GM19193 (cell line): ENCODE results near the gene MCHR2.

ENCODE experiments used
- POLR2A ChIP-seq: IDR thresholded peaks from 4 replicates; pipeline ENCODE4 v1.6.1; 2011; ENCODE audit not compliant: insufficient read depth, insufficient read length; ENCODE audit errors: extremely low read depth

Gene MCHR2

DNA sequence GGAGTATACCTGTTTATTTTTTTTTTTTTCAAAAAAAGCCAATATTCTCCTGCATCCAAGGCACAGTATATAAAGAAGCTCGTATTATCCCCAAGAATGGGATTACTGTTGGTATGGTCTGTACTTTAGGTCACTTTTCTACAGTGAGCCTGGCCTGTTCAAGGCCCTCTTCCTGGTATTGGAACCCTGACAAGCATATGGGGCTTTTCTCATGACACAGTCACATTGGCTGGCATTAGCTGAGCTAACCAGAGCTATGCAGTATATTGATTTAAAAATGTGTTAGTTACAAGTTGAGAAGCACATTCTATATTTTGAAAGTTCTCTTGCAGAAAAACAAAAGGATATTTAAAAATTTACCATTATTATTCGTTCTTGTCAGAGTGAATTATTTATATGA is 48.0 kb downstream of the MCHR2 start:
- TF ChIP-seq POLR2A, result no peak

DNA sequence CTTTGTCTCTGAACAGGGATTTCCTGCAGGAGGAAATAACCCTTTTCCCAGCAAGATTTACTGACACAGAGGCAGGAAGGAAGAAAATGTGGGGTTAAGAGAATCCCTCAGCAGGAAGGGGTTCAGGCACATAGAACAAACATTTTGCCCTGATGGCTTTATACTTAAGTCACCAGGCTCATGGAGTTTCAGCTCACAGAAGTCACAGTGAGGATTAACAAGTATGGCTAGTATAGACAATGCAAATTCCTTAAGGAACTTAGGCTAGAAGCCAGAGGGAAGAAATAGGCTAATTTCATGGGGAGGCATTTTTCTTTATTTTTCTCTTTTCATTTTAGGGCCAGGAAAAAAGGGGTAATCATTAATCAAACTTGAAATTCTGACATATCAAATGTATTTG is 50.2 kb downstream of the MCHR2 start:
- no peak for TF ChIP-seq POLR2A

DNA sequence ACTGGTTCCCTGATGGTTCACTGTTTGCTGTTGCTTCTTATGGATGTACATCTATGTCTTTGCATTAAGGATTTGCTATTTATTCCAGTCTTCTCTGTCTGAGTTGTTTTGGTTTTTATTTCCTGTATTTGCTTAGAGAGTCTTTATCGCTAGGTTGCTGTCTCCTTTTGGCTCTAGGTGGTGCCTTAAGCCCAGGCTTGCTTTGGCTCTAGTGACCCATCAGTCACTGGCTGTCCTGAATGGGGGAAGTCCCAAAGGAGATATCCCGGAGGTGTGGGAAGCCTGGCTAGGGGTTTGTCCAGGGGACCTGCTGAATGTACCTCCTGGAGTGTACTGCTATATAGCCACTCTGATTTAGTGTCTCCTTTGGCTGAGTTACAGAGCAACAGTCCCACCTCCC is 53.4 kb downstream of the MCHR2 start:
- no peak for TF ChIP-seq POLR2A

DNA sequence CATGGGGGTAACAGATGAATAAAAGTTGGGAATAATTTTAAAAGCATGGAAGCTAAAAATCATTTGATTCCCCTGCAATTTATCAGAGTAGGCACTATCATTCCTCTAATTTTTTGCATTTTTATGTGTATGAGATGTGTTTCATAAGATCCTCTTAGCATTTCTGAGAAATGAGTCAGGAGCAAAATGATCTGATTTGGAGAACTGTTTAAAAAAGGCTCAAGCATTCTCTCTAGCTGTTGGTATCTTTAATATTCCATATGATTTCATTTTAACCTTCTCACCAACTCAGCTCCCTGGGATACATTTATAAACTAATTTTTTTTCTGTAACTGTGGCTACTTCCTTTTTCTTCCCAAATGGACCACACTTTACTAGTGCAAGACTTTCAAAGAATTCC is 60.9 kb downstream of the MCHR2 start:
- no peak for TF ChIP-seq POLR2A

DNA sequence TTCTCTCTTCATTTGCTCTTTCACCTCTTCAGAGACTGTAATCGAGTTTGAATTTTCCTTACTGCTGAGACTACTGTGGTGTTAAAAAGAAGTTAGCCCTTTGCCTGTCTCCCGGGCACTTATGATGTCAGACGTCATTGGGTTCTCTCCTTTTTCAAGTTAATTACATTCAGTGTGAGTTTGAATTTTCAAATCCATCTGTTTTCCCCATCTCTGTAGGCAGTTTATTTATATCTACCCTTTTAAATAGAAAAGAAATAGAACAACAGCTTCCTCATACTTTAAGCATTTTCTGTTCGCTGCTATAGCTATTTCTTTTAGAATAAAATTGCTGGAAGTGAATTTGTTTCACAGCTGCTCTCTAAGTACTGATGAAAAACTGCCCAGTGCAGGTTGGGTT is 81.4 kb downstream of the MCHR2 start:
- TF ChIP-seq POLR2A, result no peak

DNA sequence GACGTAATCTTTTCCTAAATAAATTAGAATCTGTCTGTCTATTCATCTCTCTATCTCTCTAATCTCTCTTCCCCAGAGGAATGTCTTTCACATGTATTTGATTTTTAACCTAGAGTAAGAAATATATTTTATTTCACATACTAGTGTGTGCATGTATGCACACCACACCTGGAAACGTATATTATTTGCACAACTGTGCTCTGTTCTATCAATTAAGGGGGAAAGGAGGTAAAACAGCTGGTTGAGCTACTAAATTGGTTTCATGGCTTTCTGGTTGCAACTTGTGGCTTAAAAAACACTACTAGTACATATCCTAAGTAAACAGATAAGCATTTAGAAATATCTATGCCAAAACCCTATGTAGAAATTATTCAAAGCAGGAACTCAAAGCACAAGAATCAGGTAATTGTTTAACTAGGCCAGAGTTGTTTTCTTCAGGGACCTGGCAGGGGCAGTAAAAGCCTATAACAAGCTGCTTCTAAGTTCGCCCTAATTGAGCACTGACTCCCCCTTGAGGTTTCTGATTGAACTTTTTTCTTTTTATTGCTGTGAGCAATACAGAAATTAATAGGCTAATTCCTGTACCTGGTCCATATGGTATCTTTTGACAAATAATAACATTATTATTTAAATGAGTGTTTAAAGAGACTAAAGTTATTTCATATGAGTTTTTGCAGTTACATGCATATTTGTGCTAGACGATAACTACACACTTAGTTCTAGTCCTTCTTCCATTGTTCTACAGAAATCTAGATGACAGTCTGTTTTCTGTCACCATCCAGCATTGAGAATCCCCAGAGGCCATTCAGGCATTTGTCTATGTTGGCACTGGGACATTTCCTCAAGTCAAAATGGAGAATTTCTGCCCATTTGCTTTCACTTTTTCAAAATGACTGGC is 88.6 kb downstream of the MCHR2 start:
- no peak for TF ChIP-seq POLR2A

DNA sequence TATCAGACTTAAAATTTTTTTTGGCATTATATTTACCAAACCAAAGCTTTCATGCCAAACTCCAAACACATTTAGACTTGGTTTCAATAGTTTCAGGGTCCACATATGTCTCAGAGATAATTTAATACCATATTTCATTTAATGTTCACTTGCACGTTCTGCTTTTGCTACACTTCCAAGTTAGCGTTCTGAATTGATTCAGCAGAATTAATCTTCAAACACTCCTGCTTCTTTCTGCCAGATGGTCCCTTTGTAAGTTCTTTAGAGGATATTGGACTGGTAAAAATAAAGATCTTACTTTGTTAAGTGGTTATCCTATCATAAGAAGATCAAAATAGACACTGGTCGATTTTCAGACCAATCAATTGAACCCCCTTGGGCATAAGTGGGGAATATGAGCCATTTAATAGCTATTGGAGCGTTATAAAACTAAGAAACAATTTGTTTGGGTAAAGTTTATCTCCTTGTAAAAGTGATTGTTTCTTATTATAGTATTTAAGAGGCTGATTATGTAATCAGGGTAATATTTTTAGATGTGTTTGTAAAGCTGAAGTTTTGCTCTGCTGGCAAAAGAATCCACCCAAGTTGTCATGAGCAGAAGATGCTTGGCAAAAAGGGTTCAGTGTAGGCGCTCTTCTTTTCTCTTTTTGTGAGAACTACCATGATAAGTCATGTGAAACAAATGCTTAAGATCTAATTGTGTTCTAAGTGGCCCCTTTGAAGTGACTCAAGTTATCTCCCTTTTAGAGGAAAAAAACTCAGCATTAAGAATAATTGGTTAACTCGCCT is 92.2 kb downstream of the MCHR2 start:
- no peak for TF ChIP-seq POLR2A

DNA sequence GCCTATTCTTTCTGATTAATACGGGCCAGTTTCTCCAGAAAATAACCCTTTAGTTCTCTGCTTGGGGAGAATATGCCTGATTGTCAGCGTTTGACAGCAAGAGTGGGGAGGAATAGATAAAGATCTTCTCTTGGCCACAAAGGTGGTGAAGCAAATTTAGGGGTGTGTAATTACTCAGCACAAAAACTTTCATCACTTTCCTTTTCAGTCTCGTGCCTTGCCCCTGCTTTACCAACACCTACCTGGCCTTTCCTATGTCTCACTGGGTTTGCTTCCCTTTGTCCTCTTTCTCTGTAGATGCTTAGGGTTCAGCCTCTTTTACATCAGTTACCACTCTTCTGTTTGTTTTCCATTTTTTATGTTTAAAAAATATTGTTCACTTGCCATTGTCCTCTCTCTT is 99.2 kb downstream of the MCHR2 start:
- no peak for TF ChIP-seq POLR2A

DNA sequence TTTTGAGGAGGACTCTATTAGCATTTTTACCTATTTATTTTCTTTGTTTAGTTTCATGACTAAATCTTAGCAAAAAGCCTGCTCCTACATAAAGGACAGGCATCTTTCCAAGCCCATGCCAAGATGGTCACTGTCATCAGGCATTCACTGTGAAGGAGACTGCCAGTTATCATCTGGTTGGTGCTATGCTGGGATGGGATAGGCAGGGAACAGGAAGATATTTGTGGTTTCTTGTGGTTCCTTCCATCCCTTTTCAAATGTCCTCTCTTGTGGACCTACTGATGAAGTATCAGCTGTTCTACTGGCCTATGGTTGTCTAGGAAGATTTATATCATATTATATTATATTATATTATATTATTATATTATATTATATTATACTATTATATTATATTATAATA is 107.0 kb downstream of the MCHR2 start:
- no peak for TF ChIP-seq POLR2A

DNA sequence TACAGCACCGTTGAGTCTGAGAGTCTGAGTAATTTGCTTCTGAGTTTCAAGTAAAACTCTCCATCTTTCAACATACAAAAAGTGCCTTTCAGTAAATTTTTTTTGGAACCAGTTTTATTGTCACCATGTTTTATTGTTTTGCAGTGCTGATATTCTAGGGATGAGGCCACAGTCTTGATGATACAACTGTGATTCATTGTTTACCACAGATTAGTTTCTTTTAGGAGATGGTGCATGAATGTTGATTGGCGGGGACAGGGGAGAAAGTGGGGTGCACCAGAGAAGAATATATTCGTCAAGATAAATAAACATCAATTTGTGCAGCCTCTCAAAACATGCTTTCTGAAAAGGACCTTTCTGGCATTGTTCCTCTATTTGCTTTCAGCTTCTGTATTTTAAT is 109.0 kb downstream of the MCHR2 start:
- TF ChIP-seq POLR2A, result no peak

DNA sequence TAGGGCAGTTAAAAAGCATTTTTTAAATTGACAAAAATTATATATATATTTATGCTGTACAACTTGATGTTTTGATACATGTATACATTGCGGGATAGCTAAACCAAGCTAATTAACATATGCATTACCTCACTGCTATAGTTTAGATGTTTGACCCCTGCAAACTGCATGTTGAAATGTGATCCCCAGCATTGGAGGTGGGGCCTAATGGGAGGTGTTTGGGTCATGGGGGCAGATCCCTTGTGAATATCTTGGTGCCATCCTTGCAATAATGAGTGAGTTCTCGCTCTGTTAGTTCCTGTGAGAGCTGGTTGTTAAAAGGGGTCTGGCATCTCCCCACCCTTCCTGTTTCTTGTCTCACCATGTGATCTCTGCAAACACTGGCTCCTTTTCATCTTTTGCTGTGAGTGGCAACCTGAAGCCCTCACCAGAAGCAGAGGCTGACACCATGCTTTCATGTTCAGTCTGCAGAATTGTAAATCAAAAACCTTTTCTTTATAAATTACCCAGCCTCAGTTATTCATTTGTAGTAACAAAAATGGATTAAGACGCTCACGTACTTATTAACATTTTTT is 111.8 kb downstream of the MCHR2 start:
- TF ChIP-seq POLR2A, result no peak

DNA sequence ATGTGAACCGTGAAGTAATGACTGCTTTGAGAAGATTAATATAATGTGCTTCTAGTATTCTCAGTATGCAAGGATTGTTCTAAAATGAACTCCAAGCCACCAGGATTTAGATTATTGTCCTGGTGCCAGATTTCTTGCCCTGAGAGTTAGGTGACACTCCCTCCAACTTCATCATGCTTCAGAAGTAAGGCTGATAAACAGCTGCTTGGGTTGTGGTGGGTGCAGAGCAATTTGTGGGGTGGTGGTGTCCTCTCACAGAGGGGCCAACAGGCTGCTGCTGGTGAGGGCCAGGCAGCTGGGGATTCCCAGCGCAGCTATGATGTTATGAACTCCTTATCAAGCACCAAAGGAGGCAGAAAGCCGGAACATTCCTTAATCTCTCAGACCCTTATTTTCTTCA is 114.6 kb downstream of the MCHR2 start:
- no peak for TF ChIP-seq POLR2A

DNA sequence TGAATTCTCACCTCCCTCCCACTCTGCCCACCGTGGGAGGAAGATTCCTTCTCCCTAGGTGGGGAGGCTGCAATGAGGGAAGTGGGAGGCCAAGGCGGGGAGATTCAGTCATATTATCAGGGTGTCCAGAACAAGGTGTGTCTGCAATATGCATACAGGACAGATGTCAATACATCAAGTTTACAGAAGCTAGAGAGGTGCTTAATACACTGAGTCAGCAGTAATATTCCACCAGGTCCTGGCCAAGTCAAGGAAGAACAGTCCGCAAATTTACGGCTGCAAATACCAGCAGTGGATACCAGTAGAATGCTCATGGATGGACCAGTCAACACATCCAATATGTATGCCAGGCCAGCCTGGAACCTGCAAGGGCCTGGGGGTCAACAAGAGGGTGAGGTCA is 119.0 kb downstream of the MCHR2 start:
- TF ChIP-seq POLR2A, result no peak

DNA sequence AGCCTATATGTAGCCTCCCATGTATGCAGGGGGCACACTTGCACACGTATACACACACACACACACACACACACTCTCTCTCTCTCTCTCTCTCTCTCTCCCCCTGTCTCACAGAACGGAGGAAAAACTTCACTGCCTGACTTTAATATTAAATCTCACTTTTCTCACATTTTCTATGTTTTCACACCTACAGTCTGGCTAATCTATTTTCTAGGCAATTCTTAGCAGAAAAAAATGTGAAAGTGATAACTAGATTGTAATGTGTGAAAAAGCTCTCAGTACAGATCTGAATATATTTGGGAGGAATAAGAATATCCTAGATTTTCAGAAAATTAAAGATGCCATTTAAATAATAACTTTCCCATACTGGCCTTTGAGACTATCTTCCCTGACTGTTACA is 120.9 kb downstream of the MCHR2 start:
- no peak for TF ChIP-seq POLR2A

DNA sequence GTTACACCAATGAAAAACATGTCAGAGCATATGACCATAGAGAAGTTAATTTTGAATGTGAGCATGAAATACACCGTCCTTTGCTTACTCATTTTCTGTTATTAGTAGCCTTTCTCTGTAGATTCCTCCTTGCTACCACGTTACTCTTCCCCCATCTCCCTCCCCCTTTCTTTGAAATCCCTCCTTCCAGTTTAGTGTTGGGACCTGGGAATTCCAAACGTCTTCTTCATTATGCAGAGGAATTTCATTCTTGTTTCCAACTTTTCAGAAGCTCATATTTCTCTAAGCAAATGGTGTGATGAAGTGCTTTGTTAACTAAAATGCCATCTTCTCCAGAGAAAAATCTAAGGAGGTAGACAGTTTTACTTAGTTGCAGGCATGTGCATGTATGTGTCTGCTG is 122.4 kb downstream of the MCHR2 start:
- no peak for TF ChIP-seq POLR2A
